K562 (cell line): ENCODE measurements around the gene PELI2. TPM values are rescaled to one million over a fixed set of nuclear protein-coding genes. Genes with fewer than 3 reads are reported as not detected.

Source experiments
- ATAC-seq: fragments of 200-7000 bp; cut with Tn5 transposase; 3 replicates; pipeline ENCODE4 v1.9.1; 2020; ENCODE audit warnings: moderate library complexity
- BruUV-seq: library from RNA; stranded (reverse); fragments of 400-500 nt; replicated peaks from 2 replicates; lab custom pipeline; 2021; lab: Mats Ljungman, UMichigan
- CTCF ChIA-PET: fragments of 300-600 bp; formaldehyde crosslinking; extraction: SDS; loops from one replicate; lab custom pipeline; 2021; ENCODE audit warnings: low intra/inter-chr PET ratio; lab: Yijun Ruan, JAX
- POLR2A ChIA-PET: fragments of 300-600, 350-650 bp; sonication (Branson Sonifier 250); formaldehyde crosslinking; extraction: SDS; loops from one replicate; lab custom pipeline; 2021; ENCODE audit warnings: antibody characterized with exemption, inconsistent platforms; lab: Yijun Ruan, JAX
- DNase-seq, 4 experiments: peaks; one replicate each; pipeline versions ENCODE4 v3.0.0 to v3.0.0-alpha.2; 2011 to 2018; ENCODE audit warnings: low spot score in 3 of 4, mixed read lengths in 3 of 4; ENCODE audit errors: extremely low read depth in 1 of 4
- FAIRE-seq: peaks from 2 replicates; lab custom pipeline; 2011; peaks lifted over from hg19 to GRCh38; lab: Jason Lieb, UNC
- H2AFZ ChIP-seq: 2 replicates; pipeline ENCODE4 v1.6.0; 2011; ENCODE audit warnings: low read depth, low read length, control low read depth, inconsistent platforms
- H3K27ac ChIP-seq: fragments of 200-600 bp; 3 replicates; pipeline ENCODE4 v1.8.0; 2011; ENCODE audit warnings: low read depth, mild to moderate bottlenecking, control low read depth, inconsistent platforms, low read length, moderate library complexity, mixed read lengths; ENCODE audit errors: extremely low read depth
- H3K27me3 ChIP-seq, 2 experiments: fragments of 300-600 bp in 1 of 2; 2 replicates in 1 of 2; 3 replicates in 1 of 2; pipeline versions ENCODE4 v1.6.0 to v1.8.0; 2011; ENCODE audit warnings: inconsistent platforms in 2 of 2, low read length in 2 of 2, mild to moderate bottlenecking in 1 of 2, mixed read lengths in 1 of 2, moderate library complexity in 1 of 2; ENCODE audit not compliant: control insufficient read depth in 2 of 2, insufficient read depth in 2 of 2
- H3K36me3 ChIP-seq: fragments of 300-600 bp; 3 replicates; pipeline ENCODE4 v1.8.0; 2011; ENCODE audit warnings: mild to moderate bottlenecking, low read length, inconsistent platforms; ENCODE audit not compliant: control insufficient read depth, insufficient read depth
- H3K4me1 ChIP-seq, 2 experiments: fragments of 200-600 bp in 1 of 2; replicated peaks in 1 of 2; 2 replicates in 1 of 2; 3 replicates in 1 of 2; pipeline versions ENCODE4 v1.5.1 to v1.8.0; 2011; ENCODE audit warnings: inconsistent platforms in 2 of 2, low read length in 2 of 2, mild to moderate bottlenecking in 1 of 2, mixed read lengths in 1 of 2, moderate library complexity in 1 of 2; ENCODE audit not compliant: control insufficient read depth in 2 of 2, insufficient read depth in 2 of 2
- H3K4me2 ChIP-seq: 2 replicates; pipeline ENCODE4 v1.6.1; 2011; ENCODE audit warnings: low read length, control low read depth, inconsistent platforms, mixed read lengths; ENCODE audit not compliant: insufficient read depth
- H3K4me3 ChIP-seq: fragments of 200-600 bp; sonication (generic), shearing (Covaris generic); 2 replicates; pipeline ENCODE4 v1.5.1; 2016; ENCODE audit warnings: control low read depth, inconsistent platforms
- H3K79me2 ChIP-seq: fragments of 200-600 bp; 3 replicates; pipeline ENCODE4 v1.8.0; 2011; ENCODE audit warnings: low read length, inconsistent platforms; ENCODE audit not compliant: control insufficient read depth, insufficient read depth
- H3K9ac ChIP-seq, 2 experiments: 2 replicates each; pipeline versions ENCODE4 v1.6.0 to v1.6.1; 2011; ENCODE audit warnings: low read depth in 2 of 2, low read length in 2 of 2, control low read depth in 1 of 2, inconsistent platforms in 1 of 2, mild to moderate bottlenecking in 1 of 2, mixed read lengths in 1 of 2; ENCODE audit not compliant: insufficient read depth in 1 of 2
- H3K9me1 ChIP-seq: one replicate; pipeline ENCODE4 v1.6.0; 2011; ENCODE audit warnings: inconsistent platforms, mild to moderate bottlenecking, low read length, moderate library complexity; ENCODE audit not compliant: control insufficient read depth, insufficient read depth
- H3K9me3 ChIP-seq: replicated peaks from 2 replicates; pipeline ENCODE4 v1.5.1; 2011; ENCODE audit warnings: low read depth, low read length, inconsistent platforms; ENCODE audit not compliant: control insufficient read depth, insufficient read depth
- H4K20me1 ChIP-seq: replicated peaks from 2 replicates; pipeline ENCODE4 v1.6.1; 2011; ENCODE audit warnings: low read length, inconsistent platforms, mixed read lengths; ENCODE audit not compliant: control insufficient read depth, insufficient read depth
- BMI1 ChIP-seq: fragments of 150-350 bp; IDR thresholded peaks from 2 replicates; pipeline ENCODE4 v1.6.1; 2014; ENCODE audit warnings: low read length
- ERF ChIP-seq: fragments of 450-650 bp; formaldehyde crosslinking; IDR thresholded peaks from 2 replicates; pipeline ENCODE4 v1.4.0; 2020; ENCODE audit warnings: mild to moderate bottlenecking, mixed read lengths
- HES1 ChIP-seq: fragments of 450-650 bp; IDR thresholded peaks from 2 replicates; pipeline ENCODE4 v1.6.1; 2016; ENCODE audit warnings: low read depth, mild to moderate bottlenecking, moderate library complexity
- ID3 ChIP-seq, 2 experiments: fragments of 250-450 bp in 1 of 2; fragments of 450-650 bp in 1 of 2; sonication (Bioruptor Pico) in 1 of 2; IDR thresholded peaks; 2 replicates each; pipeline versions ENCODE4 v1.6.1 to v1.8.0; 2016 to 2021; ENCODE audit warnings: mild to moderate bottlenecking in 2 of 2, moderate library complexity in 2 of 2, missing compliant biosample characterization in 1 of 2, missing genetic modification characterization in 1 of 2
- L3MBTL2 ChIP-seq: fragments of 450-650 bp; IDR thresholded peaks from 2 replicates; pipeline ENCODE4 v1.6.1; 2016; ENCODE audit warnings: mild to moderate bottlenecking, moderate library complexity
- LARP7 ChIP-seq: fragments of 450-650 bp; IDR thresholded peaks from 2 replicates; pipeline ENCODE4 v1.6.1; 2016
- SREBF1 ChIP-seq: fragments of 150-350 bp; IDR thresholded peaks from 2 replicates; pipeline ENCODE4 v1.6.1; 2014; ENCODE audit warnings: antibody characterized with exemption, low read depth, low read length, borderline replicate concordance
- THAP12 ChIP-seq: fragments of 250-450 bp; sonication (Bioruptor Pico); IDR thresholded peaks from 2 replicates; pipeline ENCODE4 v1.9.0; 2021; ENCODE audit warnings: mild to moderate bottlenecking, inconsistent platforms
- THRA ChIP-seq: fragments of 450-650 bp; IDR thresholded peaks from 2 replicates; pipeline ENCODE4 v1.6.1; 2017; ENCODE audit warnings: mild to moderate bottlenecking, moderate library complexity
- VEZF1 ChIP-seq: fragments of 200-800 bp; sonication (Bioruptor generic); IDR thresholded peaks from 2 replicates; pipeline ENCODE4 v1.6.1; 2017; ENCODE audit warnings: missing genetic modification characterization, missing compliant biosample characterization
- WGBS: fragments of 100-300 bp; shearing (Covaris generic); methylation state at CpG from one replicate; pipeline ENCODE4 v1.1.6; 2016; ENCODE audit warnings: low coverage, mixed read lengths; ENCODE audit not compliant: insufficient coverage; ENCODE audit errors: missing lambda C conversion rate; 5-methylcytosine and 5-hydroxymethylcytosine counted together
- in situ Hi-C: fragments of 300-500 bp; cut with MboI; formaldehyde crosslinking; loops from 4 replicates; pipeline ENCODE4 v1.15.0; 2018; ENCODE audit warnings: inconsistent platforms, mixed read lengths
- intact Hi-C: fragments of 100-400 bp; cut with micrococcal nuclease; formaldehyde crosslinking; loops from 2 replicates; pipeline ENCODE4 v1.14.2; 2022
- polyA plus RNA-seq, 8 experiments: library from polyadenylated mRNA; depleted of rRNA in 4 of 8; stranded (reverse) in 5 of 8; unstranded in 3 of 8; fragments of >200 nt; fragmentation: Nextera tagmentation in 2 of 8; fragmentation: Illumina TruSeq in 1 of 8; extraction: Ambion mirVana in 2 of 8; extraction: Trizol in 1 of 8; gene quantifications; 2 replicates each; pipeline versions ENCODE4 v1.2.1 to v1.2.3, GENCODE V29; 2011 to 2014; ENCODE audit warnings: inconsistent platforms in 1 of 8, missing spikeins in 1 of 8
- total RNA-seq, 7 experiments: library from RNA; depleted of rRNA in 6 of 7; stranded (reverse); fragments of >200 nt in 6 of 7; fragmentation: Illumina TruSeq in 2 of 7; extraction: Trizol in 2 of 7; gene quantifications; 2 replicates each; pipeline versions ENCODE4 v1.2.1 to v1.2.3, GENCODE V29; 2011 to 2021; ENCODE audit warnings: low replicate concordance in 1 of 7

The PELI2 gene
- total and polyA plus RNA-seq, 9 of the 15 experiments (the other 6 are each of a cell fraction or from before 2014, with no cell fraction given), result 0.20 to 1.5 (median 0.44) TPM

- no peak for ATAC-seq
- no peaks in the 10 kb centered on the region for H4K20me1 ChIP-seq
- in situ Hi-C loops, result no loop called here
- H3K9me1 ChIP-seq, result no peaks in the 10 kb centered on the region
- no peak overlapping the region for H3K9ac ChIP-seq
- 15% methylated on average over 3 of the region's 3 CpGs for WGBS
- no peak overlapping the region for H3K4me3 ChIP-seq
- H3K27me3 ChIP-seq, result peaks cover 2 to 4% of the 10 kb centered on the region in 2 experiments; a peak in 1 of 5 replicates
- ChIA-PET POLR2A (no interaction called here), CTCF (no interaction called here)
- no peaks in the 10 kb centered on the region for H3K9me3 ChIP-seq
- intact Hi-C loops, result no loop called here
- no peak overlapping the region for H2AFZ ChIP-seq
- no peaks in the 10 kb centered on the region for H3K36me3 ChIP-seq
- no peaks in the 10 kb centered on the region for H3K79me2 ChIP-seq
- BruUV-seq, result no TSS peak
- H3K4me2 ChIP-seq, result no peak overlapping the region
- H3K27ac ChIP-seq, result no peak overlapping the region
- DNase-seq, result no peak
- FAIRE-seq, result no peak
- no peaks in the 10 kb centered on the region for H3K4me1 ChIP-seq
- no peak for TF ChIP-seq THAP12
- TF ChIP-seq LARP7, result no peak
- no peak for TF ChIP-seq VEZF1 (CRISPR knock-in tag)
- TF ChIP-seq L3MBTL2, result no peak
- TF ChIP-seq ID3 (CRISPR knock-in tag; IDR thresholded peaks at IDR 0.05), result no peak
- no peak for TF ChIP-seq ID3 (tag; IDR thresholded peaks at IDR 0.05)
- TF ChIP-seq ERF, result no peak
- no peak for TF ChIP-seq BMI1
- TF ChIP-seq THRA, result no peak
- no peak for TF ChIP-seq SREBF1
- no peak for TF ChIP-seq HES1
Observed at GRCh38 chr14:56147986-56148901, 30.0 kb downstream of the PELI2 start.
